Measurements from ENCODE around the gene RSPH1. TPM values are rescaled to one million over a fixed set of nuclear protein-coding genes. Genes with fewer than 3 reads are reported as not detected.

RSPH1 gene
- total RNA-seq, 6 experiments from 2014 or later: 0.18 to 0.55 (median 0.22) TPM; not detected in 1

- TF ChIP-seq CTCF (IDR thresholded peaks at IDR 0.05): no peak
- TF ChIP-seq POLR2A (IDR thresholded peaks at IDR 0.05): no peak
- DNase-seq: no peak
- no peak for ATAC-seq
- Histone ChIP-seq H3K9me3 (no peaks in the 10 kb centered on the region), H3K4me3 (no peak overlapping the region), H3K4me1 (no peaks in the 10 kb centered on the region), H3K27ac (no peak overlapping the region), H3K27me3 (no peaks in the 10 kb centered on the region), H3K36me3 (no peaks in the 10 kb centered on the region)
- intact Hi-C loops (cut with DNase I): no loop called here
- WGBS (ENCODE audit: insufficient coverage, low coverage, low lambda C conversion rate, missing lambda C conversion rate): 85% methylated on average over 3 of the region's 4 CpGs
Measured at GRCh38 chr21:42489991-42490390, 6.0 kb downstream of the RSPH1 start.

- H3K27me3 ChIP-seq: no peaks in the 10 kb centered on the region
- H3K27ac ChIP-seq: no peak overlapping the region
- WGBS (ENCODE audit: insufficient coverage, low coverage, low lambda C conversion rate, missing lambda C conversion rate): 63% methylated on average over 2 of the region's 2 CpGs
- ATAC-seq: no peak
- intact Hi-C loops (cut with DNase I): no loop called here
- H3K4me1 ChIP-seq: no peaks in the 10 kb centered on the region
- no peak for DNase-seq
- no peak overlapping the region for H3K4me3 ChIP-seq
- H3K36me3 ChIP-seq: no peaks in the 10 kb centered on the region
- TF ChIP-seq CTCF (IDR thresholded peaks at IDR 0.05) (no peak), POLR2A (IDR thresholded peaks at IDR 0.05) (no peak)
- no peaks in the 10 kb centered on the region for H3K9me3 ChIP-seq
Measured at GRCh38 chr21:42489006-42489563, 6.9 kb downstream of the RSPH1 start.

DNA sequence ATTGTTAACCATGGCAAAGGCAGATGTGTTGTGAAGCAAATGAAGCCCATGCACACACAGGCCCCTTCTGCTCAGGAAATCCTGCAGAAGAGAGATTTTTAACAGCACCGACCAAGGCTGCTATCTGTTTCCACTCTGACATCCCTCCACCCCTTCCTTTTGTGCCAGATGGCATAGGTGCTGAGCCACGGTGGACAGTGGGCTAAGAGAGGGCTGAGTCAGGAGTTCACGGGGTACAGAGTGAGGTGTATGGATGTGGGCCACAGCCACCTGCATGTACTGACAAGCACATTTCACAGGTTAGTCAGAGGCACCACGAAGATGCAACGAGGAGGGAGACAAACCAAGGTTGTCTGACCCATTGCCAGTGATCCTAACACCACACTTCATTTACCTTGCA lies 9.5 kb downstream of the RSPH1 start:
- no peaks in the 10 kb centered on the region for H3K4me1 ChIP-seq
- H3K27me3 ChIP-seq: no peaks in the 10 kb centered on the region
- no peak overlapping the region for H3K27ac ChIP-seq
- no peaks in the 10 kb centered on the region for H3K9me3 ChIP-seq
- ATAC-seq: no peak
- H3K4me3 ChIP-seq: no peak overlapping the region
- no peak for TF ChIP-seq POLR2A (IDR thresholded peaks at IDR 0.05)
- TF ChIP-seq CTCF (IDR thresholded peaks at IDR 0.05): no peak
- H3K36me3 ChIP-seq: no peaks in the 10 kb centered on the region
- intact Hi-C loops (cut with DNase I): no loop called here
- DNase-seq: no peak
- WGBS (ENCODE audit: insufficient coverage, low coverage, low lambda C conversion rate, missing lambda C conversion rate): 35% methylated on average over 5 of the region's 5 CpGs

DNA sequence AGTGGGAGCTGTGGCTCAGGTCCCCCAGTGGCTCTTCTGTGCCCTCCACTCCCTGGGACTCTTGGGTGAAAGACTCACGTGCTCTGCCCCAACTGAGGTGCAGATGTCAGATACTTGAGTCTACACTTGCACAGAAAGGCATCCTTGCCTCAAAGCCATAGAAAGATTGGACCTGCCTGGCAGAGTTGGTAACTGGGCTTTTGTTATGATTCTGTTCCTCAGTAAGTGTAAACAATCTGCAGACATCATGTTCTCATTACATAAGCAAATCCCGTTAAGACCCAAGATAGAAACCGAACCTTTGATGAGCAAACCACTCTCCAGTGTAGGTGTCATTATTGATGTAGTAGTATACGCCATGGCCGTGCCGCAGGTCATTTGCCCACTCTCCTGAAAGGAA lies 10.0 kb downstream of the RSPH1 start:
- WGBS (ENCODE audit: insufficient coverage, low coverage, low lambda C conversion rate, missing lambda C conversion rate): 65% methylated on average over 2 of the region's 6 CpGs
- Histone ChIP-seq H3K9me3 (no peaks in the 10 kb centered on the region), H3K27ac (no peak overlapping the region), H3K4me1 (no peaks in the 10 kb centered on the region), H3K27me3 (no peaks in the 10 kb centered on the region), H3K36me3 (no peaks in the 10 kb centered on the region), H3K4me3 (no peak overlapping the region)
- intact Hi-C loops (cut with DNase I): no loop called here
- ATAC-seq (no peak), DNase-seq (no peak)
- TF ChIP-seq CTCF (IDR thresholded peaks at IDR 0.05) (no peak), POLR2A (IDR thresholded peaks at IDR 0.05) (no peak)

- no peaks in the 10 kb centered on the region for H3K27me3 ChIP-seq
- TF ChIP-seq POLR2A (IDR thresholded peaks at IDR 0.05) (no peak), CTCF (IDR thresholded peaks at IDR 0.05) (no peak)
- WGBS (ENCODE audit: insufficient coverage, low coverage, low lambda C conversion rate, missing lambda C conversion rate): 64% methylated on average over 4 of the region's 7 CpGs
- no peak overlapping the region for H3K27ac ChIP-seq
- no peak overlapping the region for H3K4me3 ChIP-seq
- ATAC-seq: no peak
- H3K9me3 ChIP-seq: no peaks in the 10 kb centered on the region
- H3K4me1 ChIP-seq: no peaks in the 10 kb centered on the region
- H3K36me3 ChIP-seq: no peaks in the 10 kb centered on the region
- intact Hi-C loops (cut with DNase I): no loop called here
- no peak for DNase-seq
Measured at GRCh38 chr21:42484966-42485365, 11.1 kb downstream of the RSPH1 start.
